22Rv1 (cell line): Measurements from ENCODE around the gene GRAP.

Experiments
- CTCF ChIP-seq: fragments of 450-650 bp; IDR thresholded peaks from 2 replicates; pipeline ENCODE4 v1.5.1; 2017; ENCODE audit warnings: mild to moderate bottlenecking
- ZFX ChIP-seq: fragments of 450-650 bp; IDR thresholded peaks from 2 replicates; pipeline ENCODE4 v1.6.1; 2017; ENCODE audit warnings: antibody characterized with exemption, borderline replicate concordance

- TF ChIP-seq CTCF: no peak
- TF ChIP-seq ZFX: no peak
Measured at GRCh38 chr17:18995220-18995619, 51.5 kb downstream of the GRAP start.
